NCI-H2227 (cell line): ENCODE results near the gene KLF1.
"Not testable (repeated sequence)": the region's sequence is repeated elsewhere in the genome, so short reads cannot be mapped to it uniquely, and the experiment has no call there.

Experiments
- DNase-seq: peaks from one replicate; lab custom pipeline; 2025; ENCODE audit not compliant: unreplicated experiment; lab: John Stamatoyannopoulos, UW

Gene KLF1

DNA sequence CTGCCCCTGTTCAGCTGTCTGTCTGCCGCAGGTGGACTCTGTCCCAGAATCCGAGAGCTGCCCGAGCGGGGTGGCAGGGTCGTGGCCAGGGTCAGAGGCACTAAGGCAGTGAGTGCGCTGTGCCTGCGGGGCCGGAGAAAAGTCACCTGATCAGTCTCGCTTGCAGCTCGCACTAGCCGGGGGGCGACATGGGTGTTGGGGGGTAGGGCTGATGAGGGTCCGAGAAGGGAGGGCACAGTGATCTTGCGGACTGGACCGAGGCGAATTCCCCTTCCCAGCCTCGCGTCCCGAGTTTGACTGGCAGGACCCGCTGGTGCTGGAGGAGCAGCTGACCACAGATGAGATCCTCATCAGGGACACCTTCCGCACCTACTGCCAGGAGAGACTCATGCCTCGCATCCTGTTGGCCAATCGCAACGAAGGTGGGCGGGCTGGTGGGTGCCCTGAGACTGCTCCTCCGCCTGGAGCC, 4.6 kb upstream of the KLF1 start:
- DNase-seq: no peak

DNA sequence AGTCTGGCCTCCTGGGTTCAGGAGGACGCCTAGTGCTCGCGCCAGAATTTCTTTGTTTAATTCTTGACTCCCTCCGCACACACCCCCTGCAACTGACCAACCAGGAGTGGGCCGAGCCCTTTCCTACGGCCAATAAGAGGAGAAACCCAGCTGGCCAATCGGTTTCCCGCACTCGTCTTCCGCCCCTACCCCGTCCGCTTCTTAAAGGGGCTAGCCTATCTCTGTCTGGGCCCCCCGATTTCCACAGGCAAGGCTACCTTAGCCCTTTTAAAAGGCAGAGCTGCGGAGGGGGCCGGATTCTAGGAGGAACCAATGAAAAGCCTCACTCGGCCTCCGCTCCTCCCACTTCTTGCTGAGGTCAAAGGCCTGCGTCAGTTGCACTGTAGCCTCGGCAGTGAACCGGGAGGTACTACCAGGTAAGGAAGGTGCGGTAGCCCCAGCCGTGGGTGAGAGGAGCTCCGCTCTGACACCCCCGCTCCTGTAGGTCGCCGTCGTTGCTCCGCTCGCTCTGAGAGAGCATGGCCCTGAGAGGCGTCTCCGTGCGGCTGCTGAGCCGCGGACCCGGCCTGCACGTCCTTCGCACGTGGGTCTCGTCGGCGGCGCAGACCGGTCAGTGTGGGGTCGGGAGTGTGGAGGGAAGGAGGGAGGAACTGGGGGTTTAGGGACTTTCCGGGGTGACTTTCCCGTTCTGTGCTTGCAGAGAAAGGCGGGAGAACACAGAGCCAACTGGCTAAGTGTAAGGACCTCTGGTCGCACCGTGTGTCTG, 4.0 kb upstream of the KLF1 start, which contains the start of gene GCDH:
Gene GCDH, plus strand, starts transcription at position 374 of the 766 bp plus-strand sequence. Its CDS starts 145 bp downstream, at position 519.
- peak; percentile 97 for DNase-seq

DNA sequence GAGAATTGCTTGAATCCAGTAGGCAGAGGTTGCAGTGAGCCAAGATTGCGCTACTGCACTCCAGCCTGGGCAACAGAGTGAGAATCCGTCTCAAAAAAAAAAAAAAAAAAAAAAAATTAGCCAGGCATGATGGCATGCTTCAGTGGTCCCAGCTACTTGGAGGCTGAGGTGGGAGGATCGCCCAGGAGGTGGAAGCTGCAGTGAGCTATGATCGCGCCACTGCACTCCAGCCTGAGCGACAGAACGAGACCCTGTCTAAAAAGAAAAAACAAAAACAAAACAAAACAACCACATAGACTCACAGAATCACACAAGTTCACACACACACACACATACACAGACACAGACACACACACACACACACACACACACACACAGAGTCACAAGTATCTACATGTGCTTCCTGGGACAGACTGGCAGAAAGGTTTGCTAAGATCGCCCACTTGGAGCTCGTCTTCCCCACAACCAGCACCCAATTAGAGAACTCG, 3.3 kb upstream of the KLF1 start:
- not testable (repeated sequence) for DNase-seq

DNA sequence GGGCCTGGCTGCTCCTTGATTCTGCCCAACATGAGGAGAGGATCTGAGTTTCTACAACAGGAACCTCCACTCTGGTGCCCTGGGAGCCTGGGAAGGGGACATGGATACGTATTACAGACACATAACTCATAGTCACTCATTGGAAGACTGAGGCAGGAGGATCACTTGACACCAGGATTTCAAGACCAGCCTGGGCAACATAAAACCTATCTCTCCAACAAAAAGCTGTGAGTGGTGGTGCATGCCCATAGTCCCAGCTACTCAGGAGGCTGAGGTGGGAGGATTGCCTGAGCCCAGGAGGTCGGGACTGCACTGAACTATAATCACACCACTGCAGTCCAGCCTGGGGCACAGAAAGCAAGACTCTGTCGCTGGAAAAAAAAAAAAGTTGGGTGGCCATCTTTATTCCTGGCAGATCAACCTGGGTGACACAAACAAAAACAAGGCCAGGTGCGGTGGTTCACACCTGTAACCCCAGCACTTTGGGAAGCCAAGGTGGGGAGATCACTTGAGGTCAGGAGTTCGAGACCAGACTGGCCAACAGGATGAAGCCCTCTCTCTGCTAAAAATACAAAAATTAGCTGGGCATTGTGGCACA, 1.1 kb upstream of the KLF1 start:
- no peak for DNase-seq

DNA sequence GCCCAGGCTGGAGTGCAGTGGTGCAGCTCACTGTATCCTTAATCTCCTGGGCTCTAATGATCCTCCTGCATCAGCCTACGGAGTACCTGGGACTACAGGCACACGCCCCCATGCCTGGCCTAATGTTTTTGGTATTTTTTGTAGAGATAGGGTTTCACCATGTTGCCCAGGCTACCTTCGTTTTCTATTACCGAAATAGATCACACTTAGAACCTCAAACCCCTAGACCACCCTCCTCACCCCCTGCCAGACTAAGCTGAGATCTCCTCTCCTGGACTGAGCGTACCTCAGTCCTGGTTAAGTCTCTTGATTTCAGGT, 391 bp downstream of the KLF1 start:
- DNase-seq: no peak

DNA sequence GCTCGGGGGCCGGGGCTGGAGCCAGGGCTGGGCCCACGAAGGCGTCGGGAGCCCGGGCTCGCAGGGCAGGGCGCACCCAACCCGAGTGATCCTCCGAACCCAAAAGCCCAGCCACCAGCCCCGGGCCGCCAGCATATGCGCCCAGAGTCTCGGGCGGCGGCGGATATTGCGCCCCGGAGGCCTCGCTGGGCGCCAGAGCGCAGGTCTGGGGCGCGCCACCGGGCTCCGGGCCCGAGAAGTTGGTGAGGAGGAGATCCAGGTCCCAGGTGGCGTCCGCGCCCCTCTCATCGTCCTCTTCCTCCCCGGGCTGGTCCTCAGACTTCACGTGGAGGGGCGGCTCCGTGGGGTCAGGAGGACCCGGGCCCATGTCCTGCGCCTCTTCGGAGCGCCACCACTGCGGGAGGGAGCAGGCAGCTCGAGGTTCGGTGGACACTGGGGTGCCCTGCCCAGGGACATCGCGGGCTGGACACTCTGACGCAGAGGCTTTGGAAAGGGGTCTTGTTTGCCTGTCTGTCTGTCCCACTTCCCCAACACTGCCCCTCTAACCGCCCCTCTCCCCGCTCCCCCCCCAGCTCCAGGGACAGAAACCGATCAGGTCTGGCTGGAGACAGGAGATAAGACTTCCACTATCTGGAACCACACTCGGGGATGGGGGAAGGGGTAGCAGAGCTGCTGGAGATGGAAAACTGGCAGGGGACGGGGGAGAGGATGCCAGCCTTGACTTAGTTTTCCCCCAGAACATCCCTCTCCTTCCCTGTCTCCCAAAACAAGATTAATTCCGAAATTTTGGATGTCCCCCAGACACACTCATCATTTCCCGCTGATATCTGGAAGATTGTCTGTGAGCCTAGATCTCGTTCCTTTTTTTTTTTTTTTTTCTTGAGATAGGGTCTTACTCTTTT, 1.0 kb downstream of the KLF1 start:
- DNase-seq: no peak

DNA sequence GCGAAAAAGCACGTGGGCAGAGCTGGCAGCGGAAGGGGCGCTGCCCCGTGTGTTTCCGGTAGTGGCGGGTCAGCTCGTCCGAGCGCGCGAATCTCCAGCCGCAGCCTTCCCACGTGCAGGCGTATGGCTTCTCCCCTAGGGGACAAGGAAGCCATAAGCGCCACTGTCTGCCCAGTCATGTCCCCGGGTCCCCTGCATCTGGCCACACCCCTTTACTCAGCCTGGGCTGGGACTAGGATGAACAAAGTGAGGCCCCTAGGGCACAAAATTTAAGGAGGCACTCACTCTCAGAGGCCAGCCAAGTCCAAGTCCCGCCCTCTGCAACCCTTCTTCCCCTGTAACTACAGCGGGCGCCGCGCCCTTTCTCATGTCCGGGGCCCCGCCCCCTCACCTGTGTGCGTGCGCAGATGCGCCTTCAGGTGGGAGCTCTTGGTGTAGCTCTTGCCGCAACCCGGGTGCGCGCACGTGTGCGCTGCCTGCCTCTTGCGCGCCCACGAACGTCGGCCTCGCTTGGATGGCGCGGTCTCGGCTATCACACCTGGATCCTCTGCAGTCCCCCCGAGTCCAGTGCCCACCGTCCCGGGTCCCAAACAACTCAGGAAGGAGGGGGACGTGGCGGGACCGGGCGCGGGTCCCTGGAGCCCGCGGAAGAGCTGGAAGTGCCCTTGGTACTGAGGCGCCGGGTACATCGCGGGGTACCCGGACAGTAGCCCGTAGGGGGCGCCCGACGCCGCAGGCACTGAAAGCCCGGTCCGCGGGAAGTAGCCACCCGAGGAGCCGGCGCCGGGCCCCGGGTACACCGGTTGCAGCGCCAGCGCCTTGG, 1.9 kb downstream of the KLF1 start:
- peak; percentile 74 for DNase-seq

DNA sequence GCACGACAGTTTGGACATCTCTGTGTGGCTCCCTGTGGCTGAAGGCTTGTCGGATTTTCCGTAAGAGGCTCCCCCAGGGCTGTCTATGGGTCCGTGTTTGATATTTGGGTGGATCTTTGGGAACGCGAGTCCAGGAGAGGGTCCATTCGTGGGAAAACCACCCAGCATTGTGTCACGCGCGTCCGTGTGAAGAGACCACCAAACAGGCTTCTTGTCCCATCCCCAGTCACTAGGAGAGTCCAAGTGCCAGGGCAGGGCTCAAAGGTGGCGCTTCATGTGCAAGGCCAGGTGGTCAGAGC, 2.4 kb downstream of the KLF1 start:
- no peak for DNase-seq

DNA sequence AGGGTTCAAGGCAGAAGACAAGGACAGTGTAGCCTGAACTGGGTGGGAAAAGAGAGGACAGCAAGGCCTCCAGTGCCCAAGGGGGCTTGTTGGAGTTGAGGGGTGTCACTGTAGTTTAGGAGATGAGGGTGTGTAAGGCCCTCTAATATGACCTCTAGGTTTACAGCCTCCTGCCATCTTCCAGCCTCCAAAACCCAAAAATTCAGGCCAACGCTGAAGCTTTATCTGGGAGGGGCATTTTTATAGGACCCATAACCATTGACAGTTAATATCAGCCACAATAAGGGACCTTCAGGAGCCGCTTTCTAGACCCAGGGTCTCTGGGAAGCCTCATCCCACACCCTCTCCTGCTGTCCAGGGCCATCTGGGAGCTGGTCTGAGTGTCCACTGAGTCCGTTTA, 2.8 kb downstream of the KLF1 start:
- no peak for DNase-seq

DNA sequence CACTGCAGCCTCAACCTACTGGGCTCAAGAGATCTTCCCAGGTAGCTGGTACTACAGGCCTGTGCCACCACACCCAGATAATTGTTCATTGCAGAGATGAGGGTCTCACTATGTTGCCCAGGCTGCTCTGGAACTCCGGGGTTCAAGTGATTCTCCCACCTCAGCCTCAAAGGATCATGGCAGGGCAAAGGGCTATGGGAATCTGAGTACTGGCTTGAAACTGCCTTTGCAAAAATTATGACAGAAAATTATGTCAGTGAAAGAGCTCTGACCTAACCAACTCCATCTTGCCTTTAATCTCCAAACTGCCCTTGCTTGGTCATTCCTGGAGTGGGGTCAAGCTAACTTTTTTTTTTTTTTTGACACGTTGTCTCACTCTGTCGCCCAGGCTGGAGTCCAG, 4.4 kb downstream of the KLF1 start:
- DNase-seq: no peak

DNA sequence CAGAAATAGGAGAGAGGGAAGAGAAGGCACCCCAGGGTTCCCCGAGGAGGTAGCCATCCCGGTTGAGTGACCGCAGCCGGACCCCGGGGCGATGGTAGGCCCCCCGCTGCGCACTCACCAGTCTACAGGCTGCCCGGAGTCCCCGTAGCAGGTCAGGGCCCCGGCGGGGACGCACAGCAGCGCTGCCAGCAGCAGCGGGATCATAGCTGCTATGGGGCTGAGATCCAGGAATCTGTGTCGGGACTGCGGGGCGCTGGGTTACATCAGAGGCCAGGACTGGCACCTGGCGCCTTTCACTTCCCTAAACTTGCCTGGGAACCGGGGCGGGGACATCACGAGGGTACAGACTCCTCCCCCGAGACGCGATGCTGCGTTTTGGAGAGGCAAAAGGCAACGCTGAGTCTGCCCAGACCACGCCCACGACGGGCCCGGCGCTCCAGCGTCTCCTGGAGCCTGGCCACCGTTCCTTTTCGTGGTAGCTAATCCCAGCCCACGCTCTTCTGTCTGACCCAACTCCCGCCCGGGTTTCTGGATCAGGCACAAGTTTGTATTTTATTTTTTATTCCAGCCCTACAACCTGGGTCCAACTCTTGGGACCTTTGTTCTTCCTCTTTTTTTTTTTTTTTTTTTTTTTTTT, 5.7 kb downstream of the KLF1 start, which contains the start of gene DNASE2:
Gene DNASE2, minus strand, starts transcription at position 278 of the 637 bp plus-strand sequence. Its CDS starts 74 bp downstream, at position 204.
- DNase-seq: peak; percentile 90

DNA sequence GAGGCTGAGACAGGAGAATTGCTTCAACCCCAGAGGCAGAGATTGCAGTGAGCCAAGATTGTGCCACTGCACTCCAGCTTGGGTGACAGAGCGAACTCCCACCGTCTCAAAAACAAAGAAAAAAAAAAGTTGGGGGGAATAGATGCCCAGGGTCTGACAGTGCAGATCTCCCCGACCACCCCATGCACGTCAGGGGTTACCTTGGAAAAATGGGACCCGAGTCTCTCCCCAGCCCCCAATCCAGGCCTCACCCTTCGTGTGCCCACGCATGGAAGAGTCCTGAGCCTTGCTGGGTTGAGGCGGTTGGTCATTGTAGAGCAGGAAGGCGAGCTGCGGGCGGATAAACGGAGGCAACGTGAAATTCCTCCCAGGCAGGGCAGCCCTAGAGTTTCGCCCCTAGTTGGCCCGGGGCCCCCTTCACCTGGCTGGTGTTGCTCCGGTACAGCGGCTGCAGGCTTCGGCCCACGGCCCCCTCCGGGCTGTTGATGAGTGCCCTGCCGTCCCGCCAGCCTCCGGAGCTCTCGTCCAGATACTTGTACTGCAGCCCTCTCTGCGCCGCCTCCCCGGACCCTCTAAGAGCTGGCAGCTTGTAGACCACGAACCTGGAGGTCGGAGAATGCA, 6.3 kb downstream of the KLF1 start:
- DNase-seq: peak; percentile 43

DNA sequence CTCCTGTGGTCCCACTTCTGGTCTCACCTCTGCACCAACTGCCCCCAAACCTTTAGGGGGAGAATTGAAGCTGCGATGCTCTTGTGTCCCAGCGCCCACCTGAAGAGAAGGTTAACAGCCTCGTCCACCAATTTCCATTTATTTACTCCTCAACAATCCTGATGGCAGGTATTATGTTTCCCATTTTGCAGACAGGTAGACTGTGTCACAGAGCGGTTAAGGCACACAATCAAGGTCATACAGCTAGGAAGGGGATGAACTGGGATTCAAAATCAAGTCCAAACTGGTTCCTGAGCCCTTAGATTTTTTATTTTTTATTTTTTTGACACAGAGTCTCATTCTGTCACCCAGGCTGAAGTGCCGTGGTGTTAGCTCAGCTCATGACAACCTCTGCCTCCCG, 11.9 kb downstream of the KLF1 start:
- no peak for DNase-seq

DNA sequence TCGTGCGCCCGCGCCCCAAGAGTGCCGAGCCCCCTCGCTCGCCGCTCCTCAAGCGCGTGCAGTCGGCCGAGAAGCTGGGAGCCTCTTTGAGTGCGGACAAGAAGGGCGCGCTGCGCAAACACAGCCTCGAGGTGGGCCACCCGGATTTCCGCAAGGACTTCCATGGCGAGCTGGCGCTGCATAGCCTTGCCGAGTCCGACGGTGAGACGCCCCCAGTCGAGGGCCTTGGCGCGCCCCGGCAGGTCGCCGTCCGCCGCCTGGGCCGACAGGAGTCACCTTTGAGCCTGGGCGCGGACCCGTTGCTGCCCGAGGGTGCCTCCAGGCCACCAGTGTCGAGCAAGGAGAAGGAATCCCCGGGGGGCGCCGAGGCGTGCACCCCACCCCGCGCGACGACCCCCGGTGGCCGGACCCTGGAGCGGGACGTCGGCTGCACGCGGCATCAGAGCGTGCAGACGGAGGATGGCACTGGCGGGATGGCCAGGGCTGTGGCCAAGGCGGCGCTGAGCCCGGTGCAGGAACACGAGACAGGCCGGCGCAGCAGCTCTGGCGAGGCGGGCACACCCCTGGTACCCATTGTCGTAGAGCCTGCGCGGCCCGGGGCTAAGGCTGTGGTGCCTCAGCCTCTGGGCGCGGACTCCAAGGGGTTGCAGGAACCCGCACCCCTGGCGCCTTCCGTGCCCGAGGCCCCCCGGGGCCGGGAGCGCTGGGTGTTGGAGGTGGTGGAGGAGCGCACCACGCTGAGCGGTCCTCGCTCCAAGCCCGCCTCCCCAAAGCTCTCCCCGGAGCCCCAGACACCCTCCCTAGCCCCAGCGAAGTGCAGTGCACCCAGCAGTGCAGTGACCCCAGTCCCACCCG, 12.9 kb downstream of the KLF1 start:
- no peak for DNase-seq

DNA sequence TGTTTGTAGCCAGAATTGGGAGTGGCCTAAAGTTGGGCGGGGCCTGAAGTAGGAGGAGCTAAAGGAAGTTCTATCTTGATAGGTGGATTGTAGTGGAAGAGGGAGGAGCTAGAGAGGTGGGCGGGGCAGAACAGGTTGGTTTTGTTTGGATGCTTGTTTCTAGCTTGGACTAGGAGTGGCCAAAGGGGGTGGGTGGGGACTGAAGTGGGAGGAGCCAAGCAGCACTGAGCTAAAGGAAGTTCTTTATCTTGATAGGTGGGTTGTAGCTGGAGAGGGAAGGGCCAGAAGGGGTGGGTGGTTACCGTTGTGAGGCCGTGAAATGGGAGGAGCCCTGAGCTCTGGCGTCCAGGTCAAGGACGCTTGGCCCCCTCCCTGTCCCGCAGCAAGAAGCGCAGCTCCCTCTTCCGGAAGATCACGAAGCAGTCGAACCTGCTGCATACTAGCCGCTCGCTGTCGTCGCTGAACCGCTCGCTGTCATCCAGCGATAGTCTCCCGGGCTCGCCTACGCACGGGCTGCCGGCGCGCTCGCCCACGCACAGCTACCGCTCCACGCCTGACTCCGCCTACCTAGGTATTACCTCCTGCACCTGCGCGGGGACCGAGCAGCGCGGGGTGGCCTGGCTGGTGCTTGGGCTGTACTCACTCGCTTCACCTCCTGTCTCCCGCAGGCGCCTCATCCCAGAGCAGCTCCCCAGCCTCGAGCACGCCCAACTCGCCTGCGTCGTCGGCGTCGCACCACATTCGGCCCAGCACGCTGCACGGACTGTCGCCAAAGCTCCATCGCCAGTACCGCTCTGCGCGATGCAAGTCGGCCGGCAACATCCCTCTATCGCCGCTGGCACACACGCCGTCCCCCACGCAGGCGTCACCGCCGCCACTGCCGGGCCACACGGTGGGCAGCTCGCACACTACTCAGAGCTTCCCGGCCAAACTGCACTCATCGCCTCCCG, 13.8 kb downstream of the KLF1 start:
- DNase-seq: peak; percentile 33

DNA sequence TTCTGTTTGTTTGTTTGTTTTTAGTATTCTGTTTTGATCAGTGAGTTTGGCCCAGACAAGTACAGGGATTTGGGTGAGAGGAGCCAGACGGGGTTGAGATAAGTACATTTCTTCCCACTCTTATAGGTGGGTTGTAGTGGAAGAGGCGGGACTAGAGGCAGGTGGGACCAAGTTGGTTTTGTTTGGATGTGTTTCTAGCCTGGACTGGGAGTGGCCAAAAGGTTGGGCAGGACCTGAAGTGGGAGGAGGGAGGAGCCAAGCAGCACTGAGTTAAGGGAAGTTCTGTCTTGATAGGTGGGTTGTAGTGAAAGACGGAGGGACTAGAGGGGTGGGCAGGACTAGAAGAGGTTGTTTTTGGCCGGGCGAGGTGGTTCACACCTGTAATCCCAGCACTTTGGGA, 14.7 kb downstream of the KLF1 start:
- no peak for DNase-seq

DNA sequence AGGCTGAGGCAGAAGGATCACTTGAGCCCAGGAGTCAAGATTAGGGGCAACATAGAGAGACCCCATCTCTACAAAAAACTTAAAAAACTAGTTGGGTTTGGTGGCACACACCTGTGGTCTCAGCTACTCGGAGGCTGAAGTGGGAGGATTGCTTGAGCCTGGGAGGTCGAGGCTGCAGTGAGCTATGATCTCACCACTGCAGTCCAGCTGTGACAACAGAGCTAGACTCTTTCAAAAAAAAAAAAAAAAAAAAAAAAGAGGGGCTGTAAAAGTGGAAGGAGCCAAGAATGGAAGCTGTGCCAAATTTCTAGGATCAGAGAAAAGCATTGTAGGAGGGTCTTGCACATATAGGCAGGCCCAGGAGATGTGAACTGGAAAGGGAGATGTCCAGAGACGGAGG, 15.3 kb downstream of the KLF1 start:
- no peak for DNase-seq
